Activated T-cell treated with anti-CD3 and anti-CD28 coated beads, Interleukin-2, amount 50 U/mL, for 24 hours (primary cell): ENCODE measurements around the gene CAMK2D.

Source experiments
- DNase-seq: peaks from one replicate; pipeline ENCODE4 v3.0.0-alpha.2; 2020
- H3K27ac Mint-ChIP-seq: 2 replicates; pipeline ENCODE4 v1.8.0; 2020; ENCODE audit warnings: mild to moderate bottlenecking, mixed read lengths
- H3K27me3 Mint-ChIP-seq: 2 replicates; pipeline ENCODE4 v1.8.0; 2020; ENCODE audit warnings: mixed read lengths
- H3K36me3 Mint-ChIP-seq: 2 replicates; pipeline ENCODE4 v1.8.0; 2020; ENCODE audit warnings: low read depth, mixed read lengths
- H3K4me1 Mint-ChIP-seq: 2 replicates; pipeline ENCODE4 v1.8.0; 2020; ENCODE audit warnings: low read depth, mixed read lengths
- H3K4me3 Mint-ChIP-seq: 2 replicates; pipeline ENCODE4 v1.8.0; 2020; ENCODE audit warnings: mild to moderate bottlenecking, moderate library complexity, mixed read lengths
- H3K9me3 Mint-ChIP-seq: 2 replicates; pipeline ENCODE4 v1.8.0; 2020; ENCODE audit warnings: mixed read lengths

Gene CAMK2D

GRCh38 chr4:113619526-113619925 lies 142.0 kb downstream of the CAMK2D start:
- Mint-ChIP-seq H3K9me3 (no peaks in the 10 kb centered on the region), H3K27ac (no peak overlapping the region), H3K36me3 (peaks cover 46% of the 10 kb centered on the region), H3K4me3 (no peak overlapping the region), H3K27me3 (no peaks in the 10 kb centered on the region), H3K4me1 (peaks cover 30% of the 10 kb centered on the region)
- DNase-seq = no peak

GRCh38 chr4:113618205-113618604 lies 143.3 kb downstream of the CAMK2D start:
- H3K4me1 Mint-ChIP-seq = peaks cover 39% of the 10 kb centered on the region
- no peak overlapping the region for H3K4me3 Mint-ChIP-seq
- H3K27ac Mint-ChIP-seq = no peak overlapping the region
- no peaks in the 10 kb centered on the region for H3K27me3 Mint-ChIP-seq
- H3K9me3 Mint-ChIP-seq = no peaks in the 10 kb centered on the region
- H3K36me3 Mint-ChIP-seq = peaks cover 47% of the 10 kb centered on the region
- no peak for DNase-seq

GRCh38 chr4:113617195-113617594 lies 144.3 kb downstream of the CAMK2D start:
- peaks cover 37% of the 10 kb centered on the region for H3K4me1 Mint-ChIP-seq
- no peak for DNase-seq
- no peaks in the 10 kb centered on the region for H3K9me3 Mint-ChIP-seq
- H3K27me3 Mint-ChIP-seq = no peaks in the 10 kb centered on the region
- no peak overlapping the region for H3K4me3 Mint-ChIP-seq
- peaks cover 47% of the 10 kb centered on the region for H3K36me3 Mint-ChIP-seq
- no peak overlapping the region for H3K27ac Mint-ChIP-seq

DNA sequence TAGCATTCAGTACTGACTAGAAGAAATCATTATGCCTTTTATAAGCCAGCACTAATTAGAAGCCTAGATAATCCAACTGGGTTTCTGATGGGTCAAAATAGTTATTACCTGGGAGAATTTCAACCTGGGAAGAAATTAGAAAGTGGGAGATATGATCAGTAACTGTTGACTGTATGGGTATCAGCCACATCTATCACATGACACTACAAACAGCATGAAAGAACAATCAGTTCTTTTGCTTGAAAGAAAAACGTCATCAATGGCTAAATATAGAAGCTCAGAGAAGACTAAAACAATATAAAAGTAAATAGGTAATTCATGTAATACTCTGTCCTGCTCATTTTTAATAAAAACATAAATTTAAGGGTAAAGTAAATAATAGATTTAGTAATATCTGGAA lies 145.1 kb downstream of the CAMK2D start:
- Mint-ChIP-seq H3K9me3 (no peaks in the 10 kb centered on the region), H3K27me3 (no peaks in the 10 kb centered on the region), H3K36me3 (peaks cover 46% of the 10 kb centered on the region), H3K4me1 (peaks cover 32% of the 10 kb centered on the region), H3K4me3 (no peak overlapping the region), H3K27ac (no peak overlapping the region)
- no peak for DNase-seq

DNA sequence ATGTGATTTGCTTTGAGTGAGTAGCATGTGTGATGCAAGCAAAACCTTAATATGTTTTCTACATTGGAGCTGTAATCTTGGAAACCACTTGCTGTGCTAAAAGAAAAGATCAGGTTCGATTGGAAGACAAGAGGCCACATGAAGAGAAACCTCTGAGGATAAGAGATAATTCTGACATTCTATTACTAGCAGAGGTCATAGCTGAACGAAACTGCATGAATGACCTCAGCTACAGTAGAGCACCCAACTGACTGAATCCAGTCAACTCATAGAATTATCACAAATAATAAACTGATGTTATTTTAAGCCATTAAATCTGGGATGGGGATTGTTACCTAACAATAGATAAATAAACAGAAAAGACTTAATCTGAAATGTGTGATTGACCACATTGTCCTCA lies 147.1 kb downstream of the CAMK2D start:
- Mint-ChIP-seq H3K4me1 (peaks cover 35% of the 10 kb centered on the region), H3K36me3 (peaks cover 58% of the 10 kb centered on the region), H3K27ac (no peak overlapping the region), H3K9me3 (no peaks in the 10 kb centered on the region), H3K27me3 (no peaks in the 10 kb centered on the region), H3K4me3 (no peak overlapping the region)
- DNase-seq = no peak

DNA sequence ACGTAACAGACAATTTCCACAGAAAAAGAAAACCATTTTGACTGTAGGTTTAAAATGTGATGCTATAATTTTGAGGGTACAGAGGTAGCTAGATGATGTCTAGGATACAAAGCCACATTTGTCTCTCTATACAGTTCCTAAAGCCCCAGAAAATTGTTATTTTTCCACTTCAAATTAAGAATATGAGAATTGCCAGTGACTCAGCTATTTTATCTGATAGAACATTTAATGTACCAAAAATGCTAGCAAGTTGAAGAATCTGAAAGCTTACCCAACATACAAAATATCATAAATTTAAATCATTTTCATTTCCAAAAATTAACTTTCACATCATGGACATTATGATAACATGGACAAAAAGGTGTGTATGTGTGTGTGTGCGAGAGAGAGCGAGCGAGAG lies 148.0 kb downstream of the CAMK2D start:
- Mint-ChIP-seq H3K4me3 (no peak overlapping the region), H3K27me3 (no peaks in the 10 kb centered on the region), H3K27ac (peak overlapping the region; percentile 1), H3K9me3 (no peaks in the 10 kb centered on the region), H3K36me3 (peaks cover 65% of the 10 kb centered on the region), H3K4me1 (peaks cover 40% of the 10 kb centered on the region)
- no peak for DNase-seq

GRCh38 chr4:113610537-113610936 lies 151.0 kb downstream of the CAMK2D start:
- H3K27me3 Mint-ChIP-seq = no peaks in the 10 kb centered on the region
- H3K9me3 Mint-ChIP-seq = peaks cover 14% of the 10 kb centered on the region
- DNase-seq = no peak
- no peak overlapping the region for H3K27ac Mint-ChIP-seq
- no peak overlapping the region for H3K4me3 Mint-ChIP-seq
- H3K4me1 Mint-ChIP-seq = peaks cover 55% of the 10 kb centered on the region
- peaks cover 83% of the 10 kb centered on the region for H3K36me3 Mint-ChIP-seq

- Mint-ChIP-seq H3K4me3 (no peak overlapping the region), H3K4me1 (peaks cover 43% of the 10 kb centered on the region), H3K36me3 (peaks cover 83% of the 10 kb centered on the region), H3K27ac (peak overlapping the region; percentile 71), H3K27me3 (no peaks in the 10 kb centered on the region), H3K9me3 (peaks cover 14% of the 10 kb centered on the region)
- no peak for DNase-seq
These were observed 153.5 kb downstream of the CAMK2D start for GRCh38 chr4:113607998-113608397.

- Mint-ChIP-seq H3K4me3 (no peak overlapping the region), H3K4me1 (peaks cover 43% of the 10 kb centered on the region), H3K36me3 (peaks cover 84% of the 10 kb centered on the region), H3K27me3 (no peaks in the 10 kb centered on the region), H3K27ac (peak overlapping the region; percentile 65), H3K9me3 (peaks cover 14% of the 10 kb centered on the region)
- no peak for DNase-seq
These were observed 154.3 kb downstream of the CAMK2D start for GRCh38 chr4:113607147-113607720.

- Mint-ChIP-seq H3K27ac (no peak overlapping the region), H3K9me3 (peaks cover 14% of the 10 kb centered on the region), H3K4me3 (no peak overlapping the region), H3K27me3 (no peaks in the 10 kb centered on the region), H3K36me3 (peaks cover 79% of the 10 kb centered on the region), H3K4me1 (peaks cover 48% of the 10 kb centered on the region)
- no peak for DNase-seq
These were observed 156.6 kb downstream of the CAMK2D start for GRCh38 chr4:113604955-113605354.

DNA sequence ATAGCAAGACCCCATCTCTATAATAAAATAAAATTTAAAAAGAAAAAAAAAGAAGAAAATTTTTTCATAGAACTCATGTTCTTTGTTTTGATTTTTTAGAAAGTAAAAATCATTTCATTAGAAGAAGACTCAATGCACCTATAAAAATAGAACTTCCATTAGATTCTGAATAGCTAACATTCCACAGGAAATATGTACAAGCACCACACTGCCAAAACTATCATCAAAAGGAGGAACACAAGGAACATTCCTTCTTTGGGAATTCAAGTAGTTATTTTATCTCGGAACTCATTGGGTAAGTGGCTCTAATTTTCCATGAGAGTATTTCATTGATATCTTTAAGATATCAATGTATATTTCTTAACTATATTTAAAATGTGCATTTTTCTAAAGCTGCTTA lies 157.6 kb downstream of the CAMK2D start:
- H3K36me3 Mint-ChIP-seq = peaks cover 79% of the 10 kb centered on the region
- peaks cover 47% of the 10 kb centered on the region for H3K4me1 Mint-ChIP-seq
- H3K27me3 Mint-ChIP-seq = no peaks in the 10 kb centered on the region
- no peak overlapping the region for H3K27ac Mint-ChIP-seq
- H3K9me3 Mint-ChIP-seq = peaks cover 14% of the 10 kb centered on the region
- H3K4me3 Mint-ChIP-seq = no peak overlapping the region
- DNase-seq = no peak

- Mint-ChIP-seq H3K27ac (no peak overlapping the region), H3K27me3 (no peaks in the 10 kb centered on the region), H3K9me3 (peaks cover 12% of the 10 kb centered on the region), H3K4me3 (no peak overlapping the region), H3K36me3 (peaks cover 82% of the 10 kb centered on the region), H3K4me1 (peaks cover 47% of the 10 kb centered on the region)
- DNase-seq = no peak
These were observed 158.8 kb downstream of the CAMK2D start for GRCh38 chr4:113602646-113603228.

GRCh38 chr4:113601636-113602035 lies 159.9 kb downstream of the CAMK2D start:
- Mint-ChIP-seq H3K4me3 (no peak overlapping the region), H3K4me1 (peaks cover 43% of the 10 kb centered on the region)

DNA sequence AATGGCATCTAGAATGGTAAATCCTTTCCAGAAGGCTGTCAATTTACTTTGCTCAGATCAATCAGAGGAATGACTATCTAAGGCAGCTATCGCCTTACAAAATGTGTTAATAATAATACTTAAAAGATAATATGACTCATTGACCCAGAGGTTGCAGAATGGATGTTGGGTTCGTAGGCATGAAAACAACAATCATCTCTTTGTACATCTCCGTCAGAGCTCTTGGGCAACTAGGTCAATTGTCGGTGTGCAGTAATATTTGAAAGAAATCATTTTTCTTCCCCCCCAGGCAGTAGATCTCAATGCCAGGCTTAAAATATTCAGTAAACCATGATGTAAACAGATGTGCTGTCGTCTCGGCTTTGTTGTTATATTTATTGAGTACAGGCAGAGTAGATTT lies 165.1 kb downstream of the CAMK2D start:
- DNase-seq = no peak
- Mint-ChIP-seq H3K27me3 (no peaks in the 10 kb centered on the region), H3K9me3 (no peaks in the 10 kb centered on the region), H3K36me3 (peaks cover 88% of the 10 kb centered on the region), H3K4me3 (no peak overlapping the region), H3K27ac (no peak overlapping the region), H3K4me1 (peaks cover 69% of the 10 kb centered on the region)

More at GRCh38 chr4:113601636-113602035, 159.9 kb downstream of the CAMK2D start:
- Mint-ChIP-seq H3K27ac (no peak overlapping the region), H3K36me3 (peaks cover 82% of the 10 kb centered on the region), H3K9me3 (peaks cover 1% of the 10 kb centered on the region), H3K27me3 (no peaks in the 10 kb centered on the region)
- DNase-seq = no peak

DNA sequence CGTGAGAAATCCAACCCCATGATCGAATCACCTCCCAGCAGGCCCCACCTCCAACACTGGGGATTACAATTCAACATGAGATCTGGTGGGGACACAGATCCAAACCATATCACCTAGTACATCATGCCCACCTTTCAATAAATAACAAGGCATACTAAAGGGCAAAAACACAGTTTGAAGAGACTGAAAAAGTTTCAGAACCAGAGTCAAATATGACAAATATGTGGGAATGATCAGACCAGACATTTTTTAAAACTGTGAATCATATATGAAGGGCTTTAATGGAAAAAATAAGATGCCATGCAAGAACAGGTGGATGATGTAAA lies 167.3 kb downstream of the CAMK2D start:
- peaks cover 69% of the 10 kb centered on the region for H3K4me1 Mint-ChIP-seq
- H3K27me3 Mint-ChIP-seq = no peaks in the 10 kb centered on the region
- no peak for DNase-seq
- H3K4me3 Mint-ChIP-seq = no peak overlapping the region
- peak overlapping the region; percentile 75 for H3K27ac Mint-ChIP-seq
- H3K36me3 Mint-ChIP-seq = peaks cover 91% of the 10 kb centered on the region
- no peaks in the 10 kb centered on the region for H3K9me3 Mint-ChIP-seq
